ENCODE measurements around the gene IRX3.

DNA sequence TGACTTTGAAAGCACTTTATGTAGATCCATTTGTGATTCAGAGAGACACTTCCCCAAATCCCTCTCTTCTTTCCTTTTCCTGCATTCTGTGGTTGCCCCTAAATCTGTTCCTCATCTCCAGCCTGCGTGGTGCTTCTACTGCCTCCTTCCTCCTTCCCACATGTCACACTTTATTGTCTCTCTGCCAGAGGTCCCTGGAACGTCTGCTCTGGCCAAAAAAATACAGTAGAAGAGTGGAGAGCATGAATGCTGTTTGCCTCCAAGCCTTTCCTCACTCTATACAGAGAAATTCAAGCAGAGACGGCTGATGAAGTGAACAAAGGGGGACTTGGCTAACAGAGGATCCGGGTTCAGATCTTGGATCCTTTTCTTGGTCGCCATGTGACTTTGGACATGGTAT is 22.8 kb upstream of the IRX3 start:
- TF ChIP-seq, protein P1, sequence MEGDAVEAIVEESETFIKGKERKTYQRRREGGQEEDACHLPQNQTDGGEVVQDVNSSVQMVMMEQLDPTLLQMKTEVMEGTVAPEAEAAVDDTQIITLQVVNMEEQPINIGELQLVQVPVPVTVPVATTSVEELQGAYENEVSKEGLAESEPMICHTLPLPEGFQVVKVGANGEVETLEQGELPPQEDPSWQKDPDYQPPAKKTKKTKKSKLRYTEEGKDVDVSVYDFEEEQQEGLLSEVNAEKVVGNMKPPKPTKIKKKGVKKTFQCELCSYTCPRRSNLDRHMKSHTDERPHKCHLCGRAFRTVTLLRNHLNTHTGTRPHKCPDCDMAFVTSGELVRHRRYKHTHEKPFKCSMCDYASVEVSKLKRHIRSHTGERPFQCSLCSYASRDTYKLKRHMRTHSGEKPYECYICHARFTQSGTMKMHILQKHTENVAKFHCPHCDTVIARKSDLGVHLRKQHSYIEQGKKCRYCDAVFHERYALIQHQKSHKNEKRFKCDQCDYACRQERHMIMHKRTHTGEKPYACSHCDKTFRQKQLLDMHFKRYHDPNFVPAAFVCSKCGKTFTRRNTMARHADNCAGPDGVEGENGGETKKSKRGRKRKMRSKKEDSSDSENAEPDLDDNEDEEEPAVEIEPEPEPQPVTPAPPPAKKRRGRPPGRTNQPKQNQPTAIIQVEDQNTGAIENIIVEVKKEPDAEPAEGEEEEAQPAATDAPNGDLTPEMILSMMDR (IDR thresholded peaks at IDR 0.05 in 8 of 11, conservative IDR thresholded peaks at IDR 0.05 in 3 of 11): no peak
- no peak for TF ChIP-seq POLR2A (IDR thresholded peaks at IDR 0.05)

Data from spleen (tissue), 7 donors.